Activated CD4-positive, alpha-beta T cell treated with anti-CD3 and anti-CD28 coated beads for 36 hours (primary cell): Measurements from ENCODE around the gene CDA. TPM values are rescaled to one million over a fixed set of nuclear protein-coding genes. Genes with fewer than 3 reads are reported as not detected.

Experiments used
- ATAC-seq: fragments of 200-7000 bp; cut with Tn5 transposase; one replicate; pipeline ENCODE4 v1.10.0; 2021; ENCODE audit warnings: mild to moderate bottlenecking, moderate library complexity
- CTCF ChIA-PET: fragments of 350-600 bp; sonication (Branson Sonifier 250); formaldehyde crosslinking; loops from one replicate; lab custom pipeline; 2021; ENCODE audit warnings: antibody characterized with exemption; lab: Charles Lee
- POLR2A ChIA-PET: fragments of 350-600 bp; sonication (Branson Sonifier 250); formaldehyde crosslinking; loops from one replicate; lab custom pipeline; 2021; ENCODE audit warnings: antibody characterized with exemption, inconsistent platforms; lab: Charles Lee
- DNase-seq: peaks from one replicate; pipeline ENCODE4 v3.0.0-alpha.2; 2020
- H3K27ac Mint-ChIP-seq: one replicate; pipeline ENCODE4 v1.8.0; 2021; ENCODE audit warnings: mixed read lengths
- H3K27me3 Mint-ChIP-seq: one replicate; pipeline ENCODE4 v1.8.0; 2021; ENCODE audit warnings: mixed read lengths
- H3K36me3 Mint-ChIP-seq: one replicate; pipeline ENCODE4 v1.8.0; 2021; ENCODE audit warnings: low read depth, mixed read lengths
- H3K4me1 Mint-ChIP-seq: one replicate; pipeline ENCODE4 v1.8.0; 2021; ENCODE audit warnings: mixed read lengths
- H3K4me3 Mint-ChIP-seq: one replicate; pipeline ENCODE4 v1.8.0; 2021; ENCODE audit warnings: mild to moderate bottlenecking, moderate library complexity, mixed read lengths
- H3K9me3 Mint-ChIP-seq: one replicate; pipeline ENCODE4 v1.8.0; 2021; ENCODE audit warnings: low read depth, mixed read lengths
- intact Hi-C, 2 experiments: fragments of 100-400 bp; cut with DNase I in 1 of 2; cut with micrococcal nuclease in 1 of 2; formaldehyde crosslinking; loops; one replicate each; pipeline versions ENCODE4 v1.14.2 to v1.15.1; 2022 to 2024; cut with DNase I, micrococcal nuclease
- total RNA-seq, 2 experiments: library from RNA; stranded (reverse); gene quantifications; one replicate each; pipeline ENCODE4 v1.2.3, GENCODE V29; 2021

The CDA gene
- not detected for total RNA-seq

DNA sequence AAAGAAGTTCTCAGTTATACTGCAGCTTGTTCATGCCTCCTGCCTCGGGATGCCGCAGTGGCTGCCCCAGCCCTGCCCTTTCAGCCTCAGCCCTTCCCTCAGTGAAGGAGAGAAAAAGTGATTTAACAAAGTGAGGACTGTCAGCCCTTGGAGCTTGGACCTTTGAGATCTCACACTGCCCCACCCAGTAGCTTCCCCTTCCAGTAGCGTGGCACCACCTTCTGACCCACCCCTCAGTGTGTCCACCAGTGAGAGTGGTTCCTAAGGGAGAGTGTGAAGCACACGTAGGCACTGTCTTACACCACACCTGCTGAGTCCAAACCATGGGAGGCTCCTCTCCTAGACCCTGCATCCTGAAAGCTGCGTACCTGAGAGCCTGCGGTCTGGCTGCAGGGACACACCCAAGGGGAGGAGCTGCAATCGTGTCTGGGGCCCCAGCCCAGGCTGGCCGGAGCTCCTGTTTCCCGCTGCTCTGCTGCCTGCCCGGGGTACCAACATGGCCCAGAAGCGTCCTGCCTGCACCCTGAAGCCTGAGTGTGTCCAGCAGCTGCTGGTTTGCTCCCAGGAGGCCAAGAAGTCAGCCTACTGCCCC lies at the start of gene CDA:
Gene CDA (plus strand): TSS at position 464 of the 592 bp plus-strand sequence. CDS start 33 bp downstream, at position 497.
- CTCF ChIA-PET, result interaction anchor here (0.9 to 1.8 kb wide), 2 partner anchors 14 to 47 kb away, joined by 3 to 4 read pairs; no protein-coding TSS in a partner anchor
- Mint-ChIP-seq H3K27me3 (peaks cover 57% of the 10 kb centered on the region), H3K27ac (no peak within 1 kb of the TSS), H3K4me1 (peaks cover 6% of the 10 kb centered on the region), H3K9me3 (no peaks in the 10 kb centered on the region), H3K4me3 (no peak within 1 kb of the TSS), H3K36me3 (no peaks in the 10 kb centered on the region)
- DNase-seq, result no peak
- POLR2A ChIA-PET, result no interaction called here
- no peak for ATAC-seq
- intact Hi-C loops, result no loop called here

GRCh38 chr1:20540281-20540680 lies 48.6 kb upstream of the CDA start:
- ChIA-PET CTCF (interaction anchor here (0.8 kb wide), 2 partner anchors 9 to 712 kb away, joined by 3 read pairs; no protein-coding TSS in a partner anchor), POLR2A (interaction anchor here (0.7 kb wide), 1 partner anchor 24 kb away, joined by 3 read pairs; no protein-coding TSS in a partner anchor)
- intact Hi-C loops, result no loop called here
- Mint-ChIP-seq H3K36me3 (no peaks in the 10 kb centered on the region), H3K4me1 (no peaks in the 10 kb centered on the region), H3K27me3 (peaks cover 33% of the 10 kb centered on the region), H3K27ac (no peak overlapping the region), H3K9me3 (no peaks in the 10 kb centered on the region), H3K4me3 (no peak overlapping the region)
- ATAC-seq (no peak), DNase-seq (no peak)

DNA sequence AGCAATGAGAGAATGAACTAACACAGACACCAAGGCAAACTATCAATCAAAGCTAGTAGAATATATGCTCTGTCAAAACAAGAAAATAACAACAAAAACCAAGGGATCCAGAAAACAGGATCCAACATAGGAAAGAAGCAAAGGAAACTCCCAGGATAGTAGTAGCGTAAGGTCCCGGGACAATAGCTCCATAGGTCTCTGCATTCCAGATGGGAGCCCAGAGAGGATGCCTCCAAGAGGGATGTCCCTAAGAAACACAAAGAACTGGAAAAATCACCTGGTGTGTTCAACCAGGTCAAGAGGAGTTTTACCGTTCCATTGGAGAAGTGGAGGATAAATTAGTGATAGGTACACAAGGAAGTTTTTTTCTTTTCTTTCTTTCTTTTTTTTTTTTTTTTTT lies 42.3 kb upstream of the CDA start:
- POLR2A ChIA-PET, result no interaction called here
- no peaks in the 10 kb centered on the region for H3K9me3 Mint-ChIP-seq
- CTCF ChIA-PET, result interaction anchor here (1.0 kb wide), 1 partner anchor 92 kb away, joined by 3 read pairs; no protein-coding TSS in a partner anchor
- H3K27ac Mint-ChIP-seq, result no peak overlapping the region
- intact Hi-C loops, result no loop called here
- H3K4me1 Mint-ChIP-seq, result no peaks in the 10 kb centered on the region
- DNase-seq (no peak), ATAC-seq (no peak)
- H3K36me3 Mint-ChIP-seq, result no peaks in the 10 kb centered on the region
- H3K27me3 Mint-ChIP-seq, result peaks cover 27% of the 10 kb centered on the region
- H3K4me3 Mint-ChIP-seq, result no peak overlapping the region

GRCh38 chr1:20551161-20551560 lies 37.7 kb upstream of the CDA start:
- CTCF ChIA-PET, result interaction anchor here (0.9 kb wide), 1 partner anchor 28 kb away, joined by 4 read pairs; no protein-coding TSS in a partner anchor
- Mint-ChIP-seq H3K27ac (no peak overlapping the region), H3K4me1 (no peaks in the 10 kb centered on the region), H3K36me3 (no peaks in the 10 kb centered on the region), H3K4me3 (no peak overlapping the region), H3K9me3 (no peaks in the 10 kb centered on the region), H3K27me3 (peaks cover 34% of the 10 kb centered on the region)
- POLR2A ChIA-PET, result no interaction called here
- ATAC-seq (no peak), DNase-seq (no peak)
- intact Hi-C loops, result no loop called here

DNA sequence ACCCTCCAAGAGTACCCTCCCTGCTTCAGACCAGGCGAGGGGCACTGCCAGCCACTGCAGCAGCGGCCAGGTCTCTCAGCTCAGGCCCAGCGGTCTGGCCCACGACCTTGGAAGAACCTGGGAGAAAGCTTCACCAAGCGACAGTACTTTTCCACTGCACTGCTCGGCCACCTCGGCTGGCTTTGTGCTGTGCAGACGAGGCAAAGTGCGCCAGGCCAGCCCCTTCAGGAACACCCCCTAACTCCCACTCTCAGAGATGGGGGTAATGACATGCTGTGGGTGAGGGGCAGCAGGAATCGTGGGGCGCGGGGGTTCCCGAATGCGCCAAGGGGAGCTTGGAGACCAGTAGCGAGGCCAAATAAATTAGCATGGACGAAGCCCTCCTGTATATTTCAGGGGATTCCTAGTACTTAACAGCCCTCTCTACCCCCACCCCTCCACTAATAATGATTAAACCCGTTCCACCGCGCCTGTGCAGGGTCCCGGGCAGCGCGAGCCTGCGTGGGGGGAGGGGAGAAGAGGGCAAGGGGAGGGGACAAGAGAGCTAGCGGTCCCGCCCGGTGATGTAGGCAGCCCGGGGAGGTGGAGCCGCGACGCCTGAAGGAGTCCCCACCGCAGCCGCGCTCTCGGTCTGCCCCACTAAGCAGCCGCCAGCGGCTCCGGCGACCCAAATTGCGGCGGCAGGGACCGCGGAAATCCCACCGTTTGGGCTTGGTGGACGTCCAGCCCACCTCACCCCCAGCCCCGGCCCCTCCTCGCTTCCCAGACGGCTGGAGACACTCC lies 36.8 kb upstream of the CDA start, which contains the start of gene FAM43B:
Gene FAM43B (plus strand): TSS at position 629 of the 783 bp plus-strand sequence. CDS start 401 bp downstream, outside the sequence.
- ATAC-seq (no peak), DNase-seq (peak; percentile 37)
- no peaks in the 10 kb centered on the region for H3K9me3 Mint-ChIP-seq
- no peaks in the 10 kb centered on the region for H3K36me3 Mint-ChIP-seq
- intact Hi-C loops, result no loop called here
- H3K27ac Mint-ChIP-seq, result no peak within 1 kb of the TSS
- CTCF ChIA-PET, result interaction anchor here (0.7 to 0.9 kb wide), 2 partner anchors 19 to 29 kb away, joined by 4 read pairs; no protein-coding TSS in a partner anchor
- no peak within 1 kb of the TSS for H3K4me3 Mint-ChIP-seq
- no peaks in the 10 kb centered on the region for H3K4me1 Mint-ChIP-seq
- peaks cover 28% of the 10 kb centered on the region for H3K27me3 Mint-ChIP-seq
- POLR2A ChIA-PET, result no interaction called here

GRCh38 chr1:20552728-20553445 lies 36.0 kb upstream of the CDA start:
- Mint-ChIP-seq H3K36me3 (no peaks in the 10 kb centered on the region), H3K4me1 (no peaks in the 10 kb centered on the region), H3K27ac (no peak overlapping the region), H3K4me3 (no peak overlapping the region), H3K9me3 (no peaks in the 10 kb centered on the region), H3K27me3 (peaks cover 28% of the 10 kb centered on the region)
- ChIA-PET POLR2A (no interaction called here), CTCF (interaction anchor here (0.7 kb wide), 2 partner anchors 18 to 27 kb away, joined by 3 to 4 read pairs; no protein-coding TSS in a partner anchor)
- DNase-seq (peak; percentile 26), ATAC-seq (no peak)
- intact Hi-C loops, result no loop called here

DNA sequence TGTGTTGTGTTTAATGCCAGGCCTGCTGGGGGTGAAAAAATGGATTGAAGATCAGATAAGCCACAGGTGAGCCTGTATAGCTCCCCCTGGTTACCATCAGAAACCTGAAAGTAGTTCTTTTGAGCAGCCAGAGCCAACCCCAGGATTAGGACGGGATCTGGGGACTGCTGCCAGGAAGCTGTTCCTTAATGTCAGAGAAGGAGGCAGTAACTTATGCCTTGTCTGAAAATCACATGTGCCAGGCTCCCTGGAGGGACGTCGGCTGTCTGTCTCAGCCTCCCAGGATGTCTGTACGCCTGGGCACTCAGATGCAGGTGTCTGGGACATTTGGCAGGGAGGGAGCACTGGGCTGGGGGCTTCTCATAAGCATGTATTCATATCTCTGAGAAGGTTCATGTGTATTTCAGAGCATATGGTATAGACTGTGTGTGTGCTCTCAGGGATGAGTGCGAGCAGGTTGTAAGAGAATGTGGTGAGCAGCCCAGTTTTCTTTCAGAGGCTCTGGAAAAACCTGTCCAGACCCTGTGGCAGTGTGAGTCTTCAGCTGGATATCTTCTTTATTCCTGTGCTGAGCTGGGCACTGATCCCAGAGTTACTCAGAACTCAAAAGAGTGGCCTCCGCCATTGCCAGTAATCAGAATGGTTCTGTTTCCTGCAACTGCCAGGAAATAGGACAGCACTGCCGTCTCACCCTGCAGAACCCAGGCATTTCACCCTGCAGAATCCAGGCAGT lies 33.7 kb upstream of the CDA start:
- ATAC-seq (no peak), DNase-seq (no peak)
- Mint-ChIP-seq H3K9me3 (no peaks in the 10 kb centered on the region), H3K36me3 (no peaks in the 10 kb centered on the region), H3K4me3 (no peak overlapping the region), H3K4me1 (no peaks in the 10 kb centered on the region), H3K27ac (no peak overlapping the region), H3K27me3 (peaks cover 31% of the 10 kb centered on the region)
- ChIA-PET CTCF (no interaction called here), POLR2A (no interaction called here)
- intact Hi-C loops, result no loop called here

DNA sequence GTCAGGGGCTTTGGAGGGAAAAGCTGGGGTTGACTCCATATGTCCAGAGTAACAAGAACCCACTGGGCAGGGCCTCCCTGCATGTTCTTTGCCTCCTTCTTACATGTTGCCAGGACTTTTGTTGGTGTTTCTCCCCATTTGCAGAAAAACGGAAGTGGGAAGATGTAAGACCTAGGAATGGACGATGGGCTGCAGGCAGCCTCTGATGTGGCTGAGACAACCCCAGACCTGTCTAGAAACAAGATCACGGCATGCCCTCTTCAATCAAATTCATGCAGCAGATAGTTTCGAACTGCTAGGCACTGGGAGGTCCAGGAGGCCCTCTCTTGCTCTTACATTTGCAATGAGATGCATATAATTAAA lies 33.2 kb upstream of the CDA start:
- H3K27ac Mint-ChIP-seq, result no peak overlapping the region
- CTCF ChIA-PET, result no interaction called here
- ATAC-seq (no peak), DNase-seq (no peak)
- H3K4me3 Mint-ChIP-seq, result no peak overlapping the region
- POLR2A ChIA-PET, result no interaction called here
- no peaks in the 10 kb centered on the region for H3K36me3 Mint-ChIP-seq
- intact Hi-C loops, result no loop called here
- peaks cover 31% of the 10 kb centered on the region for H3K27me3 Mint-ChIP-seq
- H3K9me3 Mint-ChIP-seq, result no peaks in the 10 kb centered on the region
- no peaks in the 10 kb centered on the region for H3K4me1 Mint-ChIP-seq

- Mint-ChIP-seq H3K9me3 (no peaks in the 10 kb centered on the region), H3K4me1 (no peaks in the 10 kb centered on the region), H3K27me3 (peaks cover 23% of the 10 kb centered on the region), H3K27ac (no peak overlapping the region), H3K36me3 (no peaks in the 10 kb centered on the region), H3K4me3 (no peak overlapping the region)
- ATAC-seq (no peak), DNase-seq (no peak)
- intact Hi-C loops, result no loop called here
- ChIA-PET CTCF (no interaction called here), POLR2A (no interaction called here)
Measured at GRCh38 chr1:20558191-20558590, 30.7 kb upstream of the CDA start.

DNA sequence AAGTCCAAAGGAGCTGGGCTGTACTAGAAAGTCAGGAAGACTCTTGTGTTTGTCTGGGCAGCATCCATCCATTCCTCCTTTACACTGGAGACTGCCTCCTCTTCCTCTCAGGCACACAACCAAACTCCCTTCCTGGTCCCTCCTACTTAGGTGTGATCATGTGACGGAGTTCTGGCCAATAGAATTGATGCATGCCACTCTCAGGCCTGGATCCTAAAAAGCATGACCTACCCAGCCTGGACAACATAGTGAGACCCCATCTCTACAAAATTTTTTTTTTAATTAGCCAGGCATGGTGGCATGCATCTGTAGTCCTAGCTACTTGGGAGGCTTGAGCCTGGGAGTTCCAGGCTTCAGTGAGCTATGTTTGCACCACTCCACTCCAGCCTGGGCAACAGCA lies 27.9 kb upstream of the CDA start:
- no peaks in the 10 kb centered on the region for H3K36me3 Mint-ChIP-seq
- intact Hi-C loops, result no loop called here
- H3K4me1 Mint-ChIP-seq, result no peaks in the 10 kb centered on the region
- peaks cover 14% of the 10 kb centered on the region for H3K27me3 Mint-ChIP-seq
- no peak overlapping the region for H3K27ac Mint-ChIP-seq
- no peaks in the 10 kb centered on the region for H3K9me3 Mint-ChIP-seq
- CTCF ChIA-PET, result no interaction called here
- no peak overlapping the region for H3K4me3 Mint-ChIP-seq
- POLR2A ChIA-PET, result no interaction called here
- no peak for ATAC-seq
- DNase-seq, result no peak

DNA sequence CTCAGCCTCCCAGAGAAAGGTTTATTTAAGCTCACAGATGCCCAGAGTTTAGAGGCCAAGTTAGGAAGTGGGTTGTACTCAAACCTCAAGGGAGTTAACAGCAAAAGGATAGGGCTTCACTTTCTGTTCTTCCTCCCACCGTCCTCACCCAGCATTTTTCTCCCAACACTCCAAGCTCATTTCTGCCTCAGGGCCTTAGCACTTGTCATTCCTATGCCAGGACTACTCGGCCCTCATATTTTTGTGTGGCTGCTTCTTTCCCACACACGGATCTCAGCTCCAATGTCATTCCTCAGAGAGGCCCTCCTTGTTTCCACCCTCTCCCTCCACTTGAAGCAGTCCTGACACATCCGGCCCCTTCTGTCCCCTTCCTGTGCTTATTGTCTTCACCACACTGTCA lies 23.7 kb upstream of the CDA start:
- no peak overlapping the region for H3K4me3 Mint-ChIP-seq
- intact Hi-C loops, result no loop called here
- H3K4me1 Mint-ChIP-seq, result no peaks in the 10 kb centered on the region
- no peak for ATAC-seq
- POLR2A ChIA-PET, result no interaction called here
- DNase-seq, result no peak
- H3K9me3 Mint-ChIP-seq, result no peaks in the 10 kb centered on the region
- peaks cover 19% of the 10 kb centered on the region for H3K27me3 Mint-ChIP-seq
- no peak overlapping the region for H3K27ac Mint-ChIP-seq
- no peaks in the 10 kb centered on the region for H3K36me3 Mint-ChIP-seq
- CTCF ChIA-PET, result interaction anchor here (1.0 kb wide), 1 partner anchor 10 kb away, joined by 3 read pairs; no protein-coding TSS in a partner anchor
